ENCODE measurements around the gene ADGRG4.
A peak's percentile ranks its signal among the peaks of the same experiment; 100 is the strongest.

The ADGRG4 gene

DNA sequence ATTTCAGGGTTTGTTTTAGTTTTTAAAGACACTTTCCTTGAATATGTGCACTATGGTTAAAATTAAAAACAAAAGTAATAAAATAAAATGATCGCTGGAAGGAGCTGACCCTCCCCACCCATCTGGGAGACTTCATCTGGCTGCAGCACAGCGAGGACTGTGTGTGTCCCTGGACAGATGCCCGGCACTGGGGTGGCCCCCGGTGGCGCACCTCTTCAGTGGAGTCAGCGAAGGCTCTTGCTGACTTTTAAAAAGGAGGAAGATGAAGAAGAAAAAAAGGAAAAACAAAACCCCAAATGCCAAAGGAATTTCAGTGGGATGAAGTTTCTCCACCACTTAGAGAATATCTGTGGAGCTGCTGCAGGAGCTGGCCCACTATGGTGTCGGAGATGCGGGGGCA, 5.4 kb upstream of the ADGRG4 start:
- DNase-seq (ENCODE audit: low read depth): no peak

GRCh38 chrX:136303041-136303440, 2.3 kb downstream of the ADGRG4 start:
- no peak for DNase-seq (ENCODE audit: low read depth)

- DNase-seq (ENCODE audit: low read depth): no peak
Observed at GRCh38 chrX:136304493-136304892, 3.7 kb downstream of the ADGRG4 start.

DNA sequence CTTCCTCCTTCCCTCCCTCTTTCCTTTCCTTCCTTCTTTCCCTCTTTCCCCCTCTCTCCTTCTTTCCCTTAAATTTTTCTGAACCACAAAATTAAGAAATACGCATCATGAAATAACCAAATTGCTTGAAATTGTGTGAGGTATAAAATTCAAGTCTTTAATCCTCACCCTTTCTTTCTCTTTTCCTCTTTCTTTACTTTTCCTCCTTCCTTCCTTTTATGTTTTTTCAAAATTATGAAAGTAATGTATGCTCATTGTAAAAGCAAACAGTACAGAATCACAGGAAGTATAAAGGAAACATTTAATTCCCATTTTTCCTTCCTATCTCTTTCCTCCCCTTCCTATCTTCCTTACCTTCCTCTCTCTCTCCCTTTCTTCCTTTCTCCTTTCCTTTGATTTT, 5.4 kb downstream of the ADGRG4 start:
- DNase-seq (ENCODE audit: low read depth): no peak

- no peak for DNase-seq (ENCODE audit: low read depth)
Observed at GRCh38 chrX:136307471-136307870, 6.7 kb downstream of the ADGRG4 start.

GRCh38 chrX:136310411-136310810, 9.6 kb downstream of the ADGRG4 start:
- DNase-seq (ENCODE audit: low read depth): peak; percentile 46

DNA sequence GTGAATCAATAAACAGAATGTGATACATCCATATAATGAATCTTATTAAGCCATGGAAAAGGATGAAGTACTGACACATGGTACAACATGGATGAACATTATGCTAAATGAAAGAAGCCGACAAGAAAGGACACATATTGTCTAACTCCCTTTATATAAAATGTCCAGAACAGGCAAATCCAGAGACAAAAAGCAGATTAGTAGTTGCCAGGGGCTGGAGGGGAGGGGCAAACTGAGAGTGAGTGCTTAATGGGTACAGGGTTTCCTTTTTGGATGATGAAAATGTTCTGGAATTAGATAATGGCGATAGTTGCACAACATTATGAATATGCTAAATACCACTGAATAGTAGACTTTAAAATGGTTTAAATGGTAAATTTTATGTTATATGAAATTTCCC, 17.4 kb downstream of the ADGRG4 start:
- DNase-seq (ENCODE audit: low read depth): no peak

- no peak for DNase-seq (ENCODE audit: low read depth)
Observed at GRCh38 chrX:136318895-136319597, 18.3 kb downstream of the ADGRG4 start.

GRCh38 chrX:136319600-136319999, 18.8 kb downstream of the ADGRG4 start:
- no peak for DNase-seq (ENCODE audit: low read depth)

- no peak for DNase-seq (ENCODE audit: low read depth)
Observed at GRCh38 chrX:136321532-136321931, 20.8 kb downstream of the ADGRG4 start.

DNA sequence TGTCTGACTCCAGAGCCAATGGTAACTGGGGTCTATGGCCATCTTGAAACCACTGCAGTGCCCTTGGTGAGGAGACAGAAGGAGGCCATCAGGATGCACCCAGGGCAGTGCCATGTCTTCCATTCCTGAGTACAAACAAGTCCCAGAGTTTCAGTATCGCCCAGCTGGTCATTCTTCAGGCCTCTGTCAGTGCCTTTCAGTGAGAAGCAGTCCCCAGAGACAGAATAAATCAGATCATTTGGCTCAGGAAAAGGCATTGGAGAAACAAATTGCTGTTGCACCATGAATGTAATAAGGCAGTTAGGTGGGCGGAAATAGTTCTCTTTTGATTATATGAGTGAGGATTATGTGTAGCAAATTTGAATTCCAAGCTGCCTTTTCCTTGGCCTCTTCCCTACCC, 21.3 kb downstream of the ADGRG4 start:
- no peak for DNase-seq (ENCODE audit: low read depth)

- DNase-seq (ENCODE audit: low read depth): no peak
Observed at GRCh38 chrX:136325377-136325776, 24.6 kb downstream of the ADGRG4 start.

DNA sequence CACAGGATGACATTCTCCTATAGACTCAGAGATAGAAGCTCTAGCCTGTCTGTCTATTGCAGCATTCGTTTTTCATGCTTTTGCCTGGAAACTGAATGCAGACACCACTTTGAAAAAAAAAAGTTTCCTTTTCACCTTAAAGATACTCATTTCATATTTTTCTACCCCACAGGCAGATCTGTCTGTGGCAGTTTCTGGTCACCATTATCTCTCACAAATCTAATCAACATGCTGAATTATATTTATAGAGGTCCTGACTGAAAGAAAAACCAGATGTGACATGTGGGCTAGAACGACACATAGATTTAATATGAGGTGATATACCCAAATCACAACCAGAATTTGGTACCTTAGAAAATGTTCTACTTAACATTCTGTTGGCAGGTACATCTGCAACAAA, 28.2 kb downstream of the ADGRG4 start:
- DNase-seq (ENCODE audit: low read depth): no peak

DNA sequence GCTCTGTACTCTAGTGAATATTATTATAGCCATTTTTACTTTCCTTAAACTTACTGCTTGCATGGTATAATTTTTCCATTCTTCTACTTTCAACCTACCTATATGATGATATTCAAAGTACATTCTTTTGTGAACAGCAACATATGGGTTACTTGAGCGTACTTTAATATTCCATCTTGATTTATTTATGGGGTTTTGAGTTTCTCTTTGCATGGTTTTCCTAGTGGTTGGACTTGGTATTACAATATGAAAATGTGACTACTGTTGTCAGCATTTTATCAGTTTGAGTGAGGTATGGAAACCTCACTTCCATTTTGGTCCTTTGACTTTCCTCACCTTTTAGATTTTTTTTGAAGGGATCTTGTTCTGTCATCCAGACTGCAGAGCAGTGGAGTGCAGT, 35.9 kb downstream of the ADGRG4 start:
- peak; percentile 2 for DNase-seq (ENCODE audit: low read depth)

DNA sequence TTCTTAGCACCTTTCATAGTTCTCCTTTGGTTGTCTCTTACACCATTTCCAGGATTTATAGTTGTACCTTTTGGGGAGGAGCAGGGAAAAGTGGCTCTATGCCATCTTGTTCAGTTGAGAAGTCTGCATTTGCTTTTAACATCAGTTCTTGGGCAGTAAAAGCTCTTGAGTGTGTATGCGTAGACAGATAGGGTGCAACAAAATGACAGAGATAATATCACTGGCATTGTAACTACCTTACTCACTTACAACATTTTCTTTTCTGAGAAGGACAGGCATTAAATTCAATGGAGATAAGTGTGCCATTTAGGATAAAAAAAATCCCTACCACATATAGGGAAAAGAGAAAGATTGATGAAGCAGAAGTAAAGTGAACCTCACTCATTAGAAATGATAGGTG, 38.9 kb downstream of the ADGRG4 start:
- DNase-seq (ENCODE audit: low read depth): no peak

GRCh38 chrX:136344320-136344719, 43.6 kb downstream of the ADGRG4 start:
- DNase-seq (ENCODE audit: low read depth): no peak

- no peak for DNase-seq (ENCODE audit: low read depth)
Observed at GRCh38 chrX:136346506-136346905, 45.7 kb downstream of the ADGRG4 start.

DNA sequence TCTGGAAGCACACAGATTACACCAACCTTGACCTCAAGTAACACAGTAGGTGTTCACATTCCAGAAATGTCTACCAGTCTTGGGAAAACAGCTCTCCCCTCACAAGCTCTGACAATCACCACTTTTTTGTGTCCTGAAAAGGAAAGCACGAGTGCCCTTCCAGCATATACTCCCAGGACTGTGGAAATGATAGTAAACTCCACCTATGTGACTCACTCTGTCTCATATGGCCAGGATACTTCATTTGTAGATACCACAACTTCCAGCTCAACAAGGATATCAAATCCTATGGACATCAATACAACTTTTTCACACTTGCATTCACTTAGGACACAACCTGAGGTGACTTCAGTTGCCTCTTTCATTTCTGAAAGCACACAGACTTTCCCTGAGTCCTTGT, 46.9 kb downstream of the ADGRG4 start:
- DNase-seq (ENCODE audit: low read depth): no peak

GRCh38 chrX:136353526-136354093, 52.8 kb downstream of the ADGRG4 start:
- DNase-seq (ENCODE audit: low read depth): no peak

DNA sequence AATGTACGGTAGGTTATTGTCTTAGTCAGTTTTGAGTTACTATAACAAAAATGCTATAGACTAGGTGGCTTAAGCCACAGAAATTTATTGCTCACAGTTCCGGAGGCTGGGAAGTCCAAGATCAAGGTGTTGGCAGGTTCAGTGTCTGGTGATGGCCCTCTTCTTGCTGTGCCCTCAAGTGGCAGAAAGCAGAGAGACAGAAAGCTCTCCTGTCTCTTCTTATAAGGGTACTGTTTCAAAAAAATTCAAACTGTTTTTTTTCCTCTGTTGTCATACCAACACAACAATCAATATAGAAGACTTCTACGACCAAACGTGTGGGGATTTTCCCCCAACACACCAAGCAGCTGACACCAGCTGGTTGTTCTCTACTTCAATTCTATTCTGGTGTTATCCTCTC, 53.4 kb downstream of the ADGRG4 start:
- DNase-seq (ENCODE audit: low read depth): no peak

GRCh38 chrX:136369377-136369776, 68.6 kb downstream of the ADGRG4 start:
- no peak for DNase-seq (ENCODE audit: low read depth)

- DNase-seq (ENCODE audit: low read depth): no peak
Observed at GRCh38 chrX:136376713-136377112, 76.0 kb downstream of the ADGRG4 start.

GRCh38 chrX:136380010-136380769, 79.4 kb downstream of the ADGRG4 start:
- no peak for DNase-seq (ENCODE audit: low read depth)

All from amniotic epithelial cell (primary cell).